HepG2 (cell line): ENCODE data around the gene CRKL. TPM values are rescaled to one million over a fixed set of nuclear protein-coding genes. Genes with fewer than 3 reads are reported as not detected.
A peak's percentile ranks its signal among the peaks of the same experiment; 100 is the strongest.

ENCODE experiments used
- MEIS1 ChIP-seq: sonication (generic); formaldehyde crosslinking; IDR thresholded peaks from 2 replicates; pipeline ENCODE4 v1.9.0; 2021; ENCODE audit warnings: mild to moderate bottlenecking, missing genetic modification reagents, moderate library complexity, borderline replicate concordance
- MYNN ChIP-seq: sonication (generic); formaldehyde crosslinking; IDR thresholded peaks from 2 replicates; pipeline ENCODE4 v1.4.0; 2020; ENCODE audit warnings: mild to moderate bottlenecking, low read depth, missing genetic modification reagents
- PBX2 ChIP-seq: IDR thresholded peaks from 2 replicates; pipeline ENCODE4 v1.6.1; 2016; ENCODE audit warnings: control low read depth
- SNAPC2 ChIP-seq: sonication (generic); formaldehyde crosslinking; IDR thresholded peaks from 2 replicates; pipeline ENCODE4 v1.8.1; 2022; ENCODE audit warnings: mild to moderate bottlenecking, missing genetic modification reagents
- SNRNP70 ChIP-seq: fragments of 200-400 bp; formaldehyde crosslinking; IDR thresholded peaks from 2 replicates; pipeline ENCODE4 v1.6.1; 2017; ENCODE audit warnings: mild to moderate bottlenecking, low read depth, low read length, moderate library complexity
- TCF7L2 ChIP-seq: IDR thresholded peaks from 2 replicates; pipeline ENCODE4 v1.6.1; 2011; ENCODE audit warnings: mild to moderate bottlenecking, low read depth, low read length, moderate library complexity
- ZBTB40 ChIP-seq, 2 experiments: fragments of 450-650 bp in 1 of 2; sonication (generic) in 1 of 2; formaldehyde crosslinking in 1 of 2; IDR thresholded peaks; 2 replicates each; pipeline versions ENCODE4 v1.6.1 to v1.8.0; 2016 to 2022; ENCODE audit warnings: antibody characterized with exemption in 1 of 2, mild to moderate bottlenecking in 1 of 2, missing genetic modification reagents in 1 of 2
- ZFYVE20 ChIP-seq: sonication (generic); formaldehyde crosslinking; IDR thresholded peaks from 2 replicates; pipeline ENCODE4 v1.8.0; 2023; ENCODE audit warnings: low read depth, mild to moderate bottlenecking, moderate library complexity, missing genetic modification reagents, borderline replicate concordance
- ZKSCAN1 ChIP-seq: fragments of 150-350 bp; IDR thresholded peaks from 2 replicates; pipeline ENCODE4 v1.6.1; 2014; ENCODE audit warnings: low read length
- ZNF230 ChIP-seq: sonication (generic); formaldehyde crosslinking; IDR thresholded peaks from 2 replicates; pipeline ENCODE4 v1.4.0; 2020; ENCODE audit warnings: mild to moderate bottlenecking, missing genetic modification reagents
- ZNF326 ChIP-seq: sonication (generic); formaldehyde crosslinking; IDR thresholded peaks from 2 replicates; pipeline ENCODE4 v1.4.0; 2020; ENCODE audit warnings: missing genetic modification reagents, borderline replicate concordance
- polyA plus RNA-seq, 8 experiments: library from polyadenylated mRNA; depleted of rRNA in 3 of 8; stranded (reverse) in 7 of 8; unstranded in 1 of 8; fragments of >200 nt; fragmentation: Illumina TruSeq in 4 of 8; extraction: Trizol in 4 of 8; gene quantifications; 2 replicates each; pipeline versions ENCODE4 v1.2.1 to v1.2.3, GENCODE V29; 2011 to 2016; ENCODE audit warnings: low read depth in 4 of 8, missing spikeins in 1 of 8, mixed read lengths in 1 of 8; ENCODE audit not compliant: insufficient read depth in 1 of 8
- total RNA-seq, 5 experiments: library from RNA; depleted of rRNA; stranded (reverse); fragments of >200 nt; fragmentation: Illumina TruSeq; extraction: Trizol; gene quantifications; 2 replicates each; pipeline ENCODE4 v1.2.3, GENCODE V29; 2016; ENCODE audit warnings: low read depth in 1 of 5
- TF ChIP-seq, protein P1 (sequence below): sonication (generic); formaldehyde crosslinking; IDR thresholded peaks from 2 replicates; pipeline ENCODE4 v1.5.1; 2020; ENCODE audit warnings: mild to moderate bottlenecking, missing genetic modification reagents, moderate library complexity
- TF ChIP-seq, protein P2 (sequence below): sonication (generic); formaldehyde crosslinking; IDR thresholded peaks from 2 replicates; pipeline ENCODE4 v1.4.0; 2020; ENCODE audit warnings: missing genetic modification reagents
- TF ChIP-seq, protein P3 (sequence below), 2 experiments: fragments of 450-650 bp in 1 of 2; sonication (generic) in 1 of 2; formaldehyde crosslinking; IDR thresholded peaks; 2 replicates each; pipeline versions ENCODE4 v1.5.0 to v1.8.0; 2020 to 2022; ENCODE audit warnings: mild to moderate bottlenecking in 1 of 2, missing genetic modification reagents in 1 of 2

CRKL gene
- total and polyA plus RNA-seq, 2 of the 13 experiments (the other 11 are each of a cell fraction or from before 2014, with no cell fraction given) = 37.4 to 60.6 TPM

DNA sequence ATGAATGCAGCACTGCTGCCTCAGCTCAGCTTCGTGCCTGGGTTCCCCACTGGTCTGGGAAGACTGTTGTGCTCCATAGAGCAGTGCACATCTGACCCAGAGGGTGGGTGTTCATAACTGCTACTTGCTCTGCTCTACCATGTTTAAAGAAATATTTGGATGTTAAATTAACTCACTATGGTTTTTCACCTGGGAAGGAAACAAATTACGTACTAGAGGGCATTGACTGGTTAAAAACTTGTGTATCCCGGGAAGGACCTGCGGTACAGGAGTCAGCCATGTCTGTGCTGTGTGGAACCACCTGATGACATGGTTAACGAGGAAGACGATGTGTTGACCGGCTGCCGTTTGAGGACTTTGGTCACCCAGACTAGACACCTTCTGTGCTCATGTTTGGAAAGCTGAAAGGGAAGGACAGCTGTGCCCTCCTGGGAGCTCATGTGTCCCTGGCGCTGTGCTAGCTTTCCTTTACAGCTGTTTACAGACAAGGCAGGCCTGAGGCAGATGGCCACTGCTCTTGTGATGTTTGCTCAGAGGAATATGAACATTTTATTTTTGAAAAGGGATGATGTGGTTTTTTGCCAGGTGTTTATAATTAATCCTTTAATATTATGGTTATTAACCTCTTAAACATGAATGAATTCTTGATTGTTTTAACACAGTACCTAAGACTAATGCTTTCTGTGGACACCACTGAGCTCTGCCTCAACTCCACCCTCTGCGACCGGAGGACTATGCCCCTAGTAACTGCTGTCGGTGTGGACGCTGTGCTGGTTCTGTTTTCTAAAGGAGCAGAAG is 35.5 kb downstream of the CRKL start (continued):
- TF ChIP-seq ZBTB40 (IDR thresholded peaks at IDR 0.05) (no peak), ZBTB40 (CRISPR knock-in tag; IDR thresholded peaks at IDR 0.05) (no peak; the same call in 1 of the 2 replicates), ZNF326 (CRISPR knock-in tag) (no peak), MEIS1 (CRISPR knock-in tag) (no peak), PBX2 (CRISPR knock-in tag) (no peak), MYNN (CRISPR knock-in tag) (no peak), SNAPC2 (CRISPR knock-in tag) (peak; percentile 61; the same call in 1 of the 2 replicates), ZFYVE20 (CRISPR knock-in tag) (no peak), SNRNP70 (no peak), ZNF230 (CRISPR knock-in tag) (0 out of 2 replicates have a peak, but pooled peaks have one; percentile 1), TCF7L2 (no peak), ZKSCAN1 (no peak)
- TF ChIP-seq, protein P1, sequence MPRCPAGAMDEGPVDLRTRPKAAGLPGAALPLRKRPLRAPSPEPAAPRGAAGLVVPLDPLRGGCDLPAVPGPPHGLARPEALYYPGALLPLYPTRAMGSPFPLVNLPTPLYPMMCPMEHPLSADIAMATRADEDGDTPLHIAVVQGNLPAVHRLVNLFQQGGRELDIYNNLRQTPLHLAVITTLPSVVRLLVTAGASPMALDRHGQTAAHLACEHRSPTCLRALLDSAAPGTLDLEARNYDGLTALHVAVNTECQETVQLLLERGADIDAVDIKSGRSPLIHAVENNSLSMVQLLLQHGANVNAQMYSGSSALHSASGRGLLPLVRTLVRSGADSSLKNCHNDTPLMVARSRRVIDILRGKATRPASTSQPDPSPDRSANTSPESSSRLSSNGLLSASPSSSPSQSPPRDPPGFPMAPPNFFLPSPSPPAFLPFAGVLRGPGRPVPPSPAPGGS (CRISPR knock-in tag) = 0 out of 2 replicates have a peak, but pooled peaks have one; percentile 23
- TF ChIP-seq, protein P2, sequence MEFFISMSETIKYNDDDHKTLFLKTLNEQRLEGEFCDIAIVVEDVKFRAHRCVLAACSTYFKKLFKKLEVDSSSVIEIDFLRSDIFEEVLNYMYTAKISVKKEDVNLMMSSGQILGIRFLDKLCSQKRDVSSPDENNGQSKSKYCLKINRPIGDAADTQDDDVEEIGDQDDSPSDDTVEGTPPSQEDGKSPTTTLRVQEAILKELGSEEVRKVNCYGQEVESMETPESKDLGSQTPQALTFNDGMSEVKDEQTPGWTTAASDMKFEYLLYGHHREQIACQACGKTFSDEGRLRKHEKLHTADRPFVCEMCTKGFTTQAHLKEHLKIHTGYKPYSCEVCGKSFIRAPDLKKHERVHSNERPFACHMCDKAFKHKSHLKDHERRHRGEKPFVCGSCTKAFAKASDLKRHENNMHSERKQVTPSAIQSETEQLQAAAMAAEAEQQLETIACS = no peak
- TF ChIP-seq, protein P3, sequence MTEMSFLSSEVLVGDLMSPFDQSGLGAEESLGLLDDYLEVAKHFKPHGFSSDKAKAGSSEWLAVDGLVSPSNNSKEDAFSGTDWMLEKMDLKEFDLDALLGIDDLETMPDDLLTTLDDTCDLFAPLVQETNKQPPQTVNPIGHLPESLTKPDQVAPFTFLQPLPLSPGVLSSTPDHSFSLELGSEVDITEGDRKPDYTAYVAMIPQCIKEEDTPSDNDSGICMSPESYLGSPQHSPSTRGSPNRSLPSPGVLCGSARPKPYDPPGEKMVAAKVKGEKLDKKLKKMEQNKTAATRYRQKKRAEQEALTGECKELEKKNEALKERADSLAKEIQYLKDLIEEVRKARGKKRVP (CRISPR knock-in tag; IDR thresholded peaks at IDR 0.05) = peak in 1 of 2 experiments; percentile 67; a peak in 2 of 4 replicates
